ENCODE measurements around the gene THBS1.

- TF ChIP-seq CTCF (IDR thresholded peaks at IDR 0.05) (no peak), ZFX (IDR thresholded peaks at IDR 0.05; ENCODE audit: borderline replicate concordance) (no peak)
Measured at GRCh38 chr15:39625451-39625850, 44.6 kb downstream of the THBS1 start.
